Measurements from ENCODE around the gene BTBD2.

BTBD2 gene

GRCh38 chr19:1962674-1963073, 52.8 kb downstream of the BTBD2 start:
- 96 to 98% methylated on average over 22 to 23 of the region's 23 CpGs for WGBS, 2 experiments (ENCODE audit: insufficient coverage in 2 of 2)
- Histone ChIP-seq H3K4me3 (ENCODE audit: extremely low read depth, insufficient read depth, low read length, poor library complexity, severe bottlenecking) (no peak overlapping the region), H3K9me3 (ENCODE audit: control insufficient read depth, low read length) (no peaks in the 10 kb centered on the region), H3K27ac (ENCODE audit: low read depth, low read length, severe bottlenecking) (no peak overlapping the region), H3K4me1 (ENCODE audit: control insufficient read depth, insufficient read depth, low read length, poor library complexity, severe bottlenecking) (no peaks in the 10 kb centered on the region), H3K36me3 (ENCODE audit: control insufficient read depth, insufficient read depth, low read length) (peaks cover 45% of the 10 kb centered on the region)

GRCh38 chr19:1961000-1961883, 54.3 kb downstream of the BTBD2 start:
- Histone ChIP-seq H3K4me3 (ENCODE audit: extremely low read depth, insufficient read depth, low read length, poor library complexity, severe bottlenecking) (no peak overlapping the region), H3K4me1 (ENCODE audit: control insufficient read depth, insufficient read depth, low read length, poor library complexity, severe bottlenecking) (no peaks in the 10 kb centered on the region), H3K27ac (ENCODE audit: low read depth, low read length, severe bottlenecking) (no peak overlapping the region), H3K36me3 (ENCODE audit: control insufficient read depth, insufficient read depth, low read length) (peaks cover 39% of the 10 kb centered on the region), H3K9me3 (ENCODE audit: control insufficient read depth, low read length) (no peaks in the 10 kb centered on the region)
- WGBS, 2 experiments (ENCODE audit: insufficient coverage in 2 of 2): 95 to 99% methylated on average over 34 to 36 of the region's 42 CpGs

- Histone ChIP-seq H3K4me1 (ENCODE audit: control insufficient read depth, insufficient read depth, low read length, poor library complexity, severe bottlenecking) (no peaks in the 10 kb centered on the region), H3K4me3 (ENCODE audit: extremely low read depth, insufficient read depth, low read length, poor library complexity, severe bottlenecking) (no peak overlapping the region), H3K36me3 (ENCODE audit: control insufficient read depth, insufficient read depth, low read length) (peaks cover 29% of the 10 kb centered on the region), H3K27ac (ENCODE audit: low read depth, low read length, severe bottlenecking) (no peak overlapping the region), H3K9me3 (ENCODE audit: control insufficient read depth, low read length) (no peaks in the 10 kb centered on the region)
- WGBS, 2 experiments (ENCODE audit: insufficient coverage in 2 of 2): 96% methylated on average over 27 of the region's 32 CpGs
These were observed 55.5 kb downstream of the BTBD2 start for GRCh38 chr19:1959928-1960589.

- H3K4me1 ChIP-seq (ENCODE audit: control insufficient read depth, insufficient read depth, low read length, poor library complexity, severe bottlenecking): no peaks in the 10 kb centered on the region
- no peaks in the 10 kb centered on the region for H3K9me3 ChIP-seq (ENCODE audit: control insufficient read depth, low read length)
- H3K4me3 ChIP-seq (ENCODE audit: extremely low read depth, insufficient read depth, low read length, poor library complexity, severe bottlenecking): no peak overlapping the region
- 96 to 97% methylated on average over 31 to 36 of the region's 40 CpGs for WGBS, 2 experiments (ENCODE audit: insufficient coverage in 2 of 2)
- H3K27ac ChIP-seq (ENCODE audit: low read depth, low read length, severe bottlenecking): no peak overlapping the region
- peaks cover 33% of the 10 kb centered on the region for H3K36me3 ChIP-seq (ENCODE audit: control insufficient read depth, insufficient read depth, low read length)
These were observed 57.8 kb downstream of the BTBD2 start for GRCh38 chr19:1957562-1958248.

- no peaks in the 10 kb centered on the region for H3K4me1 ChIP-seq (ENCODE audit: control insufficient read depth, insufficient read depth, low read length, poor library complexity, severe bottlenecking)
- H3K36me3 ChIP-seq (ENCODE audit: control insufficient read depth, insufficient read depth, low read length): peaks cover 35% of the 10 kb centered on the region
- no peaks in the 10 kb centered on the region for H3K9me3 ChIP-seq (ENCODE audit: control insufficient read depth, low read length)
- H3K4me3 ChIP-seq (ENCODE audit: extremely low read depth, insufficient read depth, low read length, poor library complexity, severe bottlenecking): no peak overlapping the region
- no peak overlapping the region for H3K27ac ChIP-seq (ENCODE audit: low read depth, low read length, severe bottlenecking)
- 88 to 90% methylated on average over 18 to 22 of the region's 28 CpGs for WGBS, 2 experiments (ENCODE audit: insufficient coverage in 2 of 2)
These were observed 58.5 kb downstream of the BTBD2 start for GRCh38 chr19:1956868-1957492.

- Histone ChIP-seq H3K9me3 (ENCODE audit: control insufficient read depth, low read length) (no peaks in the 10 kb centered on the region), H3K36me3 (ENCODE audit: control insufficient read depth, insufficient read depth, low read length) (peaks cover 37% of the 10 kb centered on the region), H3K4me1 (ENCODE audit: control insufficient read depth, insufficient read depth, low read length, poor library complexity, severe bottlenecking) (no peaks in the 10 kb centered on the region), H3K27ac (ENCODE audit: low read depth, low read length, severe bottlenecking) (no peak overlapping the region), H3K4me3 (ENCODE audit: extremely low read depth, insufficient read depth, low read length, poor library complexity, severe bottlenecking) (no peak overlapping the region)
- WGBS, 2 experiments (ENCODE audit: insufficient coverage in 2 of 2): 93% methylated on average over 9 to 12 of the region's 12 CpGs
These were observed 59.4 kb downstream of the BTBD2 start for GRCh38 chr19:1956122-1956494.

- no peak overlapping the region for H3K27ac ChIP-seq (ENCODE audit: low read depth, low read length, severe bottlenecking)
- H3K9me3 ChIP-seq (ENCODE audit: control insufficient read depth, low read length): no peaks in the 10 kb centered on the region
- no peaks in the 10 kb centered on the region for H3K4me1 ChIP-seq (ENCODE audit: control insufficient read depth, insufficient read depth, low read length, poor library complexity, severe bottlenecking)
- H3K36me3 ChIP-seq (ENCODE audit: control insufficient read depth, insufficient read depth, low read length): peaks cover 39% of the 10 kb centered on the region
- 84 to 90% methylated on average over 39 to 42 of the region's 51 CpGs for WGBS, 2 experiments (ENCODE audit: insufficient coverage in 2 of 2)
- H3K4me3 ChIP-seq (ENCODE audit: extremely low read depth, insufficient read depth, low read length, poor library complexity, severe bottlenecking): no peak overlapping the region
These were observed 60.1 kb downstream of the BTBD2 start for GRCh38 chr19:1955171-1956121.

- no peaks in the 10 kb centered on the region for H3K4me1 ChIP-seq (ENCODE audit: control insufficient read depth, insufficient read depth, low read length, poor library complexity, severe bottlenecking)
- WGBS, 2 experiments (ENCODE audit: insufficient coverage in 2 of 2): 95 to 98% methylated on average over 14 to 15 of the region's 15 CpGs
- H3K4me3 ChIP-seq (ENCODE audit: extremely low read depth, insufficient read depth, low read length, poor library complexity, severe bottlenecking): no peak overlapping the region
- H3K27ac ChIP-seq (ENCODE audit: low read depth, low read length, severe bottlenecking): no peak overlapping the region
- no peaks in the 10 kb centered on the region for H3K9me3 ChIP-seq (ENCODE audit: control insufficient read depth, low read length)
- H3K36me3 ChIP-seq (ENCODE audit: control insufficient read depth, insufficient read depth, low read length): peaks cover 41% of the 10 kb centered on the region
These were observed 61.0 kb downstream of the BTBD2 start for GRCh38 chr19:1954532-1954933.

GRCh38 chr19:1953441-1954094, 61.9 kb downstream of the BTBD2 start:
- H3K9me3 ChIP-seq (ENCODE audit: control insufficient read depth, low read length): no peaks in the 10 kb centered on the region
- H3K4me1 ChIP-seq (ENCODE audit: control insufficient read depth, insufficient read depth, low read length, poor library complexity, severe bottlenecking): no peaks in the 10 kb centered on the region
- H3K36me3 ChIP-seq (ENCODE audit: control insufficient read depth, insufficient read depth, low read length): peaks cover 48% of the 10 kb centered on the region
- WGBS, 2 experiments (ENCODE audit: insufficient coverage in 2 of 2): 95 to 96% methylated on average over 32 of the region's 32 CpGs
- no peak overlapping the region for H3K4me3 ChIP-seq (ENCODE audit: extremely low read depth, insufficient read depth, low read length, poor library complexity, severe bottlenecking)
- H3K27ac ChIP-seq (ENCODE audit: low read depth, low read length, severe bottlenecking): no peak overlapping the region
